Measurements from ENCODE around the gene NSUN6. TPM values are rescaled to one million over a fixed set of nuclear protein-coding genes. Genes with fewer than 3 reads are reported as not detected.
A peak's percentile ranks its signal among the peaks of the same experiment; 100 is the strongest.

NSUN6 gene, protein sequence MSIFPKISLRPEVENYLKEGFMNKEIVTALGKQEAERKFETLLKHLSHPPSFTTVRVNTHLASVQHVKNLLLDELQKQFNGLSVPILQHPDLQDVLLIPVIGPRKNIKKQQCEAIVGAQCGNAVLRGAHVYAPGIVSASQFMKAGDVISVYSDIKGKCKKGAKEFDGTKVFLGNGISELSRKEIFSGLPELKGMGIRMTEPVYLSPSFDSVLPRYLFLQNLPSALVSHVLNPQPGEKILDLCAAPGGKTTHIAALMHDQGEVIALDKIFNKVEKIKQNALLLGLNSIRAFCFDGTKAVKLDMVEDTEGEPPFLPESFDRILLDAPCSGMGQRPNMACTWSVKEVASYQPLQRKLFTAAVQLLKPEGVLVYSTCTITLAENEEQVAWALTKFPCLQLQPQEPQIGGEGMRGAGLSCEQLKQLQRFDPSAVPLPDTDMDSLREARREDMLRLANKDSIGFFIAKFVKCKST
- 10 to 100 TPM in 1 of 4 donors, 1 to 10 TPM in 3; 7.3 to 17.8 (median 7.9) TPM for total RNA-seq

DNA sequence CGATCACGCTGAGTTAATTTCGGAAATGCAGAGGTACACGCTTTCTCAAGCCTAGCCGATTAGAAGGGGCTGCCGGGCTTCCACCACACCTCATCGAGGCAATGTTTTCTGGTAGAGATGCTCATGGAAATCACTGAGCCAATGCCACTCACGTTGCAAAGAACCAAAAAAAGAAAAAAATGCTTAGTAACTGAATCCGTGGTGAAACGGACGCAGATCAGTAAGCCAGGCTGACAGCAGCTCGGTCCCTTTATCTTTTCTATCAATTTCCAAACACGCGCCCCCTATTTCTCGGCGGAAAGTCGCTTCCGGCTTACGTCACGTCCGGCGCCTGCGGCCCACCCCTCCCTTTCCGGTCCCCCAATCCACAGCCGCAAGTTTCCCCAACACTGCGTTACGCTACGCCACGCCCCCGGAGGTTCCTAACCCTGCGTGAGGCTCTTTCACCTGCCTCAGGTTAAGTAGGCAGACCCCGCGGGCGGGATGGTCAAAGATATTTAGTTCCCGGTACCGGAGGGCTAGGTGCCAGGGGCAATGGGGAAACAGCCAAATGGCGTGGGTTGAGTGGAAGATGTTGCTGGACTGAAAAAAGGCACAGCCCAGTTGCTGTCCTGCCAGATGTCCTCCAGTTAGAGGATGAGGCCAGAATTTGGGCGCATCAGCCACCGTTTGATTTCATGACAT, at the start of gene NSUN6:
Gene NSUN6 (minus strand): TSS at position 264 of the 684 bp plus-strand sequence. CDS start 384 bp downstream, outside the sequence.
- peak; percentile 90 for DNase-seq (ENCODE audit: low spot score)
- TF ChIP-seq, protein P1, sequence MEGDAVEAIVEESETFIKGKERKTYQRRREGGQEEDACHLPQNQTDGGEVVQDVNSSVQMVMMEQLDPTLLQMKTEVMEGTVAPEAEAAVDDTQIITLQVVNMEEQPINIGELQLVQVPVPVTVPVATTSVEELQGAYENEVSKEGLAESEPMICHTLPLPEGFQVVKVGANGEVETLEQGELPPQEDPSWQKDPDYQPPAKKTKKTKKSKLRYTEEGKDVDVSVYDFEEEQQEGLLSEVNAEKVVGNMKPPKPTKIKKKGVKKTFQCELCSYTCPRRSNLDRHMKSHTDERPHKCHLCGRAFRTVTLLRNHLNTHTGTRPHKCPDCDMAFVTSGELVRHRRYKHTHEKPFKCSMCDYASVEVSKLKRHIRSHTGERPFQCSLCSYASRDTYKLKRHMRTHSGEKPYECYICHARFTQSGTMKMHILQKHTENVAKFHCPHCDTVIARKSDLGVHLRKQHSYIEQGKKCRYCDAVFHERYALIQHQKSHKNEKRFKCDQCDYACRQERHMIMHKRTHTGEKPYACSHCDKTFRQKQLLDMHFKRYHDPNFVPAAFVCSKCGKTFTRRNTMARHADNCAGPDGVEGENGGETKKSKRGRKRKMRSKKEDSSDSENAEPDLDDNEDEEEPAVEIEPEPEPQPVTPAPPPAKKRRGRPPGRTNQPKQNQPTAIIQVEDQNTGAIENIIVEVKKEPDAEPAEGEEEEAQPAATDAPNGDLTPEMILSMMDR (IDR thresholded peaks at IDR 0.05), result no peak
- ATAC-seq (ENCODE audit: low FRiP score), result peak; percentile 98

DNA sequence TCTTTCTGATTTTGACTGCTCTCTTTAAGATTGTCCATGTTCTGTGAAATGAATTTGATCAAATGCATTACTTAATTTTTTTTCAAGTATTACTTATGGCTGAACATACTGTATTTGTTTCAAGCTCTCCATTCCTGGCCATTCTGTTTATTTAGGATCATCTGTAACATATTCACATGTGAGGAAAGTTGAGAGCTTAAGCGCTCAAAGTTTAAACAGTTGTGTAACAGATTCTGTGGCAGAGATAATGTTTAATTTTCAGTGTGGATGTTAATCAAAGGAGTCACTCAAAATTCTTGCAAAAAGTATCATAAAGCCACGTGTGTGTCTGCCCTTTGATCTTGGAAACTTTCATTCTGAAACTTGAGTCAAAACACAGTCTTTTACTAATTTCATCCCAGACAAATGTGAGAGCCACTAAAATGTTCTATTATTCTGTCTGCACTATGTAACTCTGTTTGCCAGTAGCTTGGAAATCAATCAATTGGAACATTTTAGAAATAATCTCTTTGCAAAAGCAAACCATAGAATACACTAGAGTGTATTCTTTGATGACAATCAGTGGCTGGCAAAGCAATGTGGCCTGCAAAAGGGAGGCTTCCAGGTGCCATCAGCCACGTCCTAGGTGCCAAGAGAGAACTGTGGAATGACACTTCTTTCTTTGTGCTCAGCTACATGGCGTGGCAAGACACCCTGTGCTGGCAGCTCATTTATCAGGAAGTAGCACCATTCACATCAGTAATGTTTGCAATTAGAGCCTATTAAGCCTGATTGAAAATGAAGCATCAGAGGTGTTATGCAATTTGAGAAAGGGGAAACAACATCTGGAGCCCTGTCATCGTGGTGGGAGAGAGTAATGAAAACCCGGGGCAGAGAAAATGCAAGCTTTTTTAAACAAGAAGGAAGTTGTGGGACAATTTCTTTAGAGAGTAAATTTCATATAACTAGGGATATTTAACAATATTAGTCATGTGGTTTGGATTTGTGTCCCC, 48.8 kb upstream of the NSUN6 start:
- DNase-seq (ENCODE audit: low spot score) (no peak), ATAC-seq (ENCODE audit: low FRiP score) (no peak)
- TF ChIP-seq, protein P1 (IDR thresholded peaks at IDR 0.05), result no peak

DNA sequence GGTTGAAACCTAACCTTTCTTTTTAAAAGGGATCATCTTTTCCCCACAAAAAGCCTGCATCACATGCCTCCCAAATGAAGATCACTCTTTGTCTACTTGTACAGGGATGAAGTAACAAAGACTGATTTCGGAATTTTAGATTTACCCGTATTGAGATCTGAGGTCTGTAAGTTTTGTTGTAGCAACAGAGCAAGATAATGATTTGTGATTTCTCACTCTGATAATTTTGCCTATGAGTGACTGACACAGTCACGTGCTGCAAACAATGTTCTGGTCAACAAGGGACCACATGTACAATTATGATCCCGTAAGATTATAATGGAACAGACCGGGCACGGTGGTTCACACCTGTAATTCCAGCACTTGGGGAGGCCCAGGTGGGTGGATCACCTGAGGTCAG, 39.2 kb upstream of the NSUN6 start:
- TF ChIP-seq, protein P1 (IDR thresholded peaks at IDR 0.05), result no peak
- ATAC-seq (ENCODE audit: low FRiP score) (no peak), DNase-seq (ENCODE audit: low spot score) (no peak)

DNA sequence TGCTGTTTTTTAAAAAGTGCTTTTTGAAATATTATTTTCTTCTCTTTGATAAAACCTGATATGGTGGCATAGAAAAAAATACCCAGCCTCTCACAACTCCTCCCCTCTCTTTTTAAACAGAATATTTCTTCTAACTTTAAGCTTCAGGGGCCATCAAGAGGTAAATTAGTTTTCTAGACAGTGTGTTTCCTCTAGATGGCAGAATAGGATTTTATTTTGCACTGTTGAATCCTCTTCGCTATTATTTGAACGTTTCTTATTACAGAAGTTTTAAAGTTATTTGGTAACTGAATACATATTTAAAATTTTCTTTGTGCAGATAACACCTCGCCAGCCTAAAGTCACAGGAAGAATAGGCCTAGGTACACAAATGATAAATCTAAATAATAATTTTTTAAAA, 38.1 kb upstream of the NSUN6 start:
- DNase-seq (ENCODE audit: low spot score) (no peak), ATAC-seq (ENCODE audit: low FRiP score) (no peak)
- TF ChIP-seq, protein P1 (IDR thresholded peaks at IDR 0.05), result no peak

DNA sequence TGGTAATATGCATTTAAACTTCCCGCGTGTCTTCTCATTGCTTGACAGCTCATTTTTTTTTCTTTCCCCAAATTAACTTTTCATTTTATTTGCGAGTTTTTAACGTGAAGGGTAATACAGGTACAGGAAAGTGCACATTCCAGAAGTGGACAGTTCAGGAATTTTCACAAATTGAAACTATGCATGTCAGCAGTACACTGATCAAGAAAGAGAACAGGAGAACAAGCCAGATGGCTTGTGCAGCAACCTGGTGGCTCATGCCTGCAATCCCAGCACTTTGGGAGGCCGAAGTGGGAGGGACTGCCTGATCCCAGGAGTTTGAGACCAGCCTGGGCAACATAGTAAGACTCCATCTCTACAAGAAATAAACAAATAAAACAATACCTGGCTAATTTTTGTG, 36.3 kb upstream of the NSUN6 start:
- ATAC-seq (ENCODE audit: low FRiP score), result peak; percentile 32

DNA sequence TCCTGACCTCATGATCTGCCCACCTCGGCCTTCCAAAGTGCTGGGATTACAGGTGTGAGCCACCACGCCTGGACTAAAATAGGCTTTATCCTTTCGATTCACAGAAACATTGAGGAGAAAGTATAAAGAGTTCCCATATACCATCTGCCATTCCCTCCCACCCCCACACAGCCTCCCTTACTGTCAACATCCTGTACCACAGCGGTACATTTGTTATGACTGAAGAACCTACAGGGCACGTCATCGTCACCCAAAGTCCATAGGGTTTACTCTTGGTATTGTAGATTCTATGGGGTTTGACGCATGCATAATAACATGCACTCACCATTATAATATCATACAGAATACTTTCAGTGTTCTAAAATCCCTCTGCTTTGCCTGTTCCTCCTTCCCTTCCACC, 35.8 kb upstream of the NSUN6 start:
- DNase-seq (ENCODE audit: low spot score) (no peak), ATAC-seq (ENCODE audit: low FRiP score) (no peak)
- TF ChIP-seq, protein P1 (IDR thresholded peaks at IDR 0.05), result no peak

More for the DNA sequence above, 36.3 kb upstream of the NSUN6 start:
- TF ChIP-seq, protein P1 (IDR thresholded peaks at IDR 0.05), result no peak
- DNase-seq (ENCODE audit: low spot score), result no peak

Measured in omental fat pad (tissue), 4 donors.